Neural cell (in vitro differentiated cells): ENCODE data around the gene KLC1. TPM values are rescaled to one million over a fixed set of nuclear protein-coding genes. Genes with fewer than 3 reads are reported as not detected.

Experiments used
- H2AFZ ChIP-seq: fragments of 200-600, 300-800 bp; sonication (generic), shearing (Covaris generic); 2 replicates; pipeline ENCODE4 v1.6.0; 2014; ENCODE audit warnings: low read depth, mild to moderate bottlenecking, antibody characterized with exemption, low read length, moderate library complexity
- H3F3A ChIP-seq: fragments of 200-600 bp; shearing (Covaris generic); 2 replicates; pipeline ENCODE4 v1.6.1; 2016; ENCODE audit warnings: mild to moderate bottlenecking, moderate library complexity, mixed read lengths, antibody characterized with exemption, low read length; ENCODE audit not compliant: insufficient read depth, poor library complexity, severe bottlenecking
- H3K27ac ChIP-seq: fragments of 200-600, 300-800 bp; sonication (generic), shearing (Covaris generic); 2 replicates; pipeline ENCODE4 v1.5.1; 2014; ENCODE audit warnings: mild to moderate bottlenecking, low read length, moderate library complexity
- H3K27me3 ChIP-seq: fragments of 300-800, 200-600 bp; sonication (generic), shearing (Covaris generic); 2 replicates; pipeline ENCODE4 v1.6.0; 2014; ENCODE audit warnings: mild to moderate bottlenecking, low read depth, low read length, moderate library complexity; ENCODE audit not compliant: insufficient read depth
- H3K36me3 ChIP-seq: fragments of 300-800, 200-600 bp; sonication (generic), shearing (Covaris generic); 2 replicates; pipeline ENCODE4 v1.5.1; 2014; ENCODE audit warnings: mild to moderate bottlenecking, antibody characterized with exemption, low read length, moderate library complexity; ENCODE audit not compliant: insufficient read depth
- H3K4me2 ChIP-seq: fragments of 300-800, 200-600 bp; sonication (generic), shearing (Covaris generic); 2 replicates; pipeline ENCODE4 v1.6.0; 2014; ENCODE audit warnings: mild to moderate bottlenecking, low read length
- H3K4me3 ChIP-seq: fragments of 300-800, 200-600 bp; sonication (generic), shearing (Covaris generic); 2 replicates; pipeline ENCODE4 v1.5.1; 2014; ENCODE audit warnings: mild to moderate bottlenecking, low read length, moderate library complexity
- H3K79me2 ChIP-seq: fragments of 200-600 bp; shearing (Covaris generic); replicated peaks from 2 replicates; pipeline ENCODE4 v1.6.0; 2014; ENCODE audit warnings: mild to moderate bottlenecking, low read length, moderate library complexity; ENCODE audit not compliant: insufficient read depth
- H3K9ac ChIP-seq: fragments of 300-800, 200-600 bp; sonication (generic), shearing (Covaris generic); 2 replicates; pipeline ENCODE4 v1.6.1; 2016; ENCODE audit warnings: mild to moderate bottlenecking, low read length, mixed read lengths
- H3K9me2 ChIP-seq: fragments of 200-600 bp; shearing (Covaris generic); 2 replicates; pipeline ENCODE4 v1.6.1; 2016; ENCODE audit warnings: mild to moderate bottlenecking, low read length, mixed read lengths; ENCODE audit not compliant: insufficient read depth
- H3K9me3 ChIP-seq: fragments of 200-600, 300-800 bp; sonication (generic), shearing (Covaris generic); 2 replicates; pipeline ENCODE4 v1.6.1; 2016; ENCODE audit warnings: mild to moderate bottlenecking, mixed run types, low read length, moderate library complexity, mixed read lengths
- H4K20me1 ChIP-seq: fragments of 200-600 bp; shearing (Covaris generic); 2 replicates; pipeline ENCODE4 v1.6.1; 2016; ENCODE audit warnings: mild to moderate bottlenecking, mixed run types; ENCODE audit not compliant: insufficient read depth
- EP300 ChIP-seq: fragments of 450-650 bp; conservative IDR thresholded peaks from 2 replicates; pipeline ENCODE4 v1.6.1; 2014; ENCODE audit warnings: antibody characterized with exemption, mild to moderate bottlenecking, moderate library complexity; ENCODE audit not compliant: poor library complexity, severe bottlenecking
- EZH2 ChIP-seq: fragments of 200-600, 300-800 bp; shearing (Covaris generic), sonication (generic); IDR thresholded peaks from 2 replicates; pipeline ENCODE4 v1.6.1; 2014; ENCODE audit warnings: antibody characterized with exemption, low read length, borderline replicate concordance, mild to moderate bottlenecking; ENCODE audit not compliant: insufficient read depth, poor library complexity, severe bottlenecking
- MXI1 ChIP-seq: fragments of 450-650 bp; conservative IDR thresholded peaks from 2 replicates; pipeline ENCODE4 v1.6.1; 2014; ENCODE audit warnings: antibody characterized with exemption, mild to moderate bottlenecking; ENCODE audit not compliant: poor library complexity, severe bottlenecking
- POLR2AphosphoS5 ChIP-seq: IDR thresholded peaks from 2 replicates; pipeline ENCODE4 v1.6.1; 2012
- RAD21 ChIP-seq: fragments of 450-650 bp; conservative IDR thresholded peaks from 2 replicates; pipeline ENCODE4 v1.6.1; 2014; ENCODE audit warnings: antibody characterized with exemption, mild to moderate bottlenecking, moderate library complexity
- TAF1 ChIP-seq: IDR thresholded peaks from 2 replicates; pipeline ENCODE4 v1.6.1; 2012; ENCODE audit warnings: low read depth
- polyA plus RNA-seq: library from polyadenylated mRNA; depleted of rRNA; stranded (reverse); fragments of >200 nt; gene quantifications from 2 replicates; pipeline ENCODE4 v1.2.3, GENCODE V29; 2014
- TF ChIP-seq, protein P1 (sequence below): fragments of 450-650 bp; IDR thresholded peaks from 2 replicates; pipeline ENCODE4 v1.5.1; 2014; ENCODE audit warnings: antibody characterized with exemption, mild to moderate bottlenecking, moderate library complexity; ENCODE audit not compliant: poor library complexity, severe bottlenecking
- TF ChIP-seq, protein P2 (sequence below): IDR thresholded peaks from 2 replicates; pipeline ENCODE4 v1.6.1; 2012; ENCODE audit warnings: borderline replicate concordance

KLC1 gene
- polyA plus RNA-seq, 1 donor from 2014 or later: 1,272 TPM

DNA sequence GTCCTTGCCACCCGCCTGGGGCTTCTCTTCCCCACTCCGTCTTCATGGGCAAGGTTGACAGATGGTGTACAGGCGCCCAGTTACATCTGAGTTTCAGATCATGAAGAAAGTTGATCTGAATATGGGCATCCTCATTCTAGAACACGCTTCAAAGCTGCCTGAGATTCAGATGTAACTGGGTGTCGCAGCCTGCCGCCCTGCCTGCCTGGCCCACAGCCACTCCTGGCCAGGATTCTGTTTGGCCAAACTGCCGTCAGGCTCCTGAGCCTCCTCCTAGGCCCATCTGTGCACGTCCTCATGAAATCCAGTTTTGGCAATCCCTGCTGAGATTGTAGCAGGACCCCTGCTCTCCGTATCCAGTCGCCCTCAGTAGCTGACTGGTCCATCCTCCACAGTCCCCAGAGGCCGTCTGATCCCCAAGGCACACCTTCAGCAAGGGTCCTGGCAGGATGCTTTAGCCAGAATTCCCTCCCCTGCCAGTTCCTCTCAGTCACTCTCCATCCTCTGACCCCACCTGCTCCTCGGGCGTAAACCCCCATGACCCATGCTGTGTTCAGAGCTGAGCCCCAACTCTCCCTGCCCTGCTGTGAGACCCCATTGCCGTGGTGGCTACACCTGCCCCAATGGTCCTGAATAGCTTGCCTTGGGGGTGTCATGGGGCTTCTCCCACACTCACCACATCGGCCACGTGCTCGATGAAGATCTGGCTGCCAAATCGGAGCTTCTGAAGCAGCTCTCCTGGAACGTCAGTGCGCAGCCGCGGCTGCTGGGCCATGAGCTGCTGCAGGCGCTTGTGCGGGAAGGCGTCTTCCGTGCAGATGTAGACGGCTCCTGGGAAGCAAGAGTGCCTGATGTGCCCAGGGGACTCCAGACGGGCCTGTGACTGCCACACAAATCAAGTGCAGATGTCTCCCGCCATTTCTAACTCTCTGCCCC lies 73.8 kb downstream of the KLC1 start:
- Histone ChIP-seq H4K20me1 (no peaks in the 10 kb centered on the region), H3K36me3 (no peaks in the 10 kb centered on the region), H3F3A (no peaks in the 10 kb centered on the region)

DNA sequence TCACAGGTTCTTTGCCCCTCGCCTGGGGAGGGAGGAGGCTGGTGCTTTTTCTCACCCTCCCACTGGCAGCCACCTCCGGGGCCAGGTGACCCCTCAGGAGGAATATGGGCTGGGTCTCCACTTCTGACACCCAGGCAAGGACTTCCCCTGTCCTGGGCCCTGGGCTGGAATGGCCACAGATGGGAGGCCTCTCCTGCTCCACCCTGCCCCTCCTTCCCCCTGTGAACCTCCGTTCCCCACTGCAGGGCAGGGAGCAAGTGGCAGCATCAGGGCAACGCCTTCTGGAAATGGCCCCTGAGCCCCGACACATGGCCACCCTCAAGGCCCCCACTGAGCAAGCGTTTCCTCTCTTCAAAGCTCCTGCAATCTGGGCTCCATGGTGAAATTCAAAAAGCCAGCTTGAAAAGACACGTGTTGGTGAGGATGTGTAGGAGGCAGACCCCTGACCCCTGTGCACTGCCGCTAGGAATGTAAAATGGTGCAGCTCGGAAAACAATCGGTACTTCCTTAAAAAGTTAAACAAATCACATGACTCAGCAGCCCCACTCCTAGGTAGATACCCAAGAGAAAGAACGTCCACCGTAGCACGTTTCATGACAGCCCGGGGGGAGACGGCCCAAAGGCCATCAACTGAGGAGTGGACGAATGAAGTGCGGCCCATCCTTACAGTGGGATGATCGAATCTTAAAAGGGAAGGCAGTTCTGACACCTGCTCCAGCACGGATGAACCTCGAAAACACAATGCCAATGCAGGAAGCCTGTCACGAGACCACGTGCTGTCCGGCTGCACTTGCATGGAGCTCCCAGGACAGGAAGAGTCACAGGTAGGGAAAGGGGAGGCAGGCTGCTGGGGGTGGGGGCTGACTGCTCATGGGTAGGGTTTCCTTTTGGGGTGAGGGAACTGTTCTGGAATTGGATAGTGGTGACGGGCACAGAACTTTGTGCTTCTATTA lies 74.7 kb downstream of the KLC1 start:
- no peak for TF ChIP-seq MXI1
- TF ChIP-seq EZH2: no peak
- TF ChIP-seq, protein P1, sequence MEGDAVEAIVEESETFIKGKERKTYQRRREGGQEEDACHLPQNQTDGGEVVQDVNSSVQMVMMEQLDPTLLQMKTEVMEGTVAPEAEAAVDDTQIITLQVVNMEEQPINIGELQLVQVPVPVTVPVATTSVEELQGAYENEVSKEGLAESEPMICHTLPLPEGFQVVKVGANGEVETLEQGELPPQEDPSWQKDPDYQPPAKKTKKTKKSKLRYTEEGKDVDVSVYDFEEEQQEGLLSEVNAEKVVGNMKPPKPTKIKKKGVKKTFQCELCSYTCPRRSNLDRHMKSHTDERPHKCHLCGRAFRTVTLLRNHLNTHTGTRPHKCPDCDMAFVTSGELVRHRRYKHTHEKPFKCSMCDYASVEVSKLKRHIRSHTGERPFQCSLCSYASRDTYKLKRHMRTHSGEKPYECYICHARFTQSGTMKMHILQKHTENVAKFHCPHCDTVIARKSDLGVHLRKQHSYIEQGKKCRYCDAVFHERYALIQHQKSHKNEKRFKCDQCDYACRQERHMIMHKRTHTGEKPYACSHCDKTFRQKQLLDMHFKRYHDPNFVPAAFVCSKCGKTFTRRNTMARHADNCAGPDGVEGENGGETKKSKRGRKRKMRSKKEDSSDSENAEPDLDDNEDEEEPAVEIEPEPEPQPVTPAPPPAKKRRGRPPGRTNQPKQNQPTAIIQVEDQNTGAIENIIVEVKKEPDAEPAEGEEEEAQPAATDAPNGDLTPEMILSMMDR: no peak
- TF ChIP-seq EP300: no peak
- TF ChIP-seq POLR2AphosphoS5: no peak
- TF ChIP-seq RAD21: no peak
- H4K20me1 ChIP-seq: no peaks in the 10 kb centered on the region
- H3K27ac ChIP-seq: no peak overlapping the region
- H3K4me3 ChIP-seq: no peak overlapping the region
- H3F3A ChIP-seq: no peaks in the 10 kb centered on the region
- H2AFZ ChIP-seq: no peak overlapping the region
- no peaks in the 10 kb centered on the region for H3K9me3 ChIP-seq
- no peaks in the 10 kb centered on the region for H3K36me3 ChIP-seq
- H3K4me2 ChIP-seq: no peak overlapping the region
- no peak overlapping the region for H3K9ac ChIP-seq
- no peaks in the 10 kb centered on the region for H3K79me2 ChIP-seq
- no peaks in the 10 kb centered on the region for H3K27me3 ChIP-seq
- no peaks in the 10 kb centered on the region for H3K9me2 ChIP-seq

More for the DNA sequence above, 73.8 kb downstream of the KLC1 start:
- Histone ChIP-seq H3K27ac (no peak overlapping the region), H3K4me3 (no peak overlapping the region), H3K4me2 (no peak overlapping the region), H3K9me3 (no peaks in the 10 kb centered on the region), H3K27me3 (no peaks in the 10 kb centered on the region), H3K9me2 (no peaks in the 10 kb centered on the region), H3K9ac (no peak overlapping the region), H3K79me2 (no peaks in the 10 kb centered on the region), H2AFZ (no peak overlapping the region)
- TF ChIP-seq, protein P2, sequence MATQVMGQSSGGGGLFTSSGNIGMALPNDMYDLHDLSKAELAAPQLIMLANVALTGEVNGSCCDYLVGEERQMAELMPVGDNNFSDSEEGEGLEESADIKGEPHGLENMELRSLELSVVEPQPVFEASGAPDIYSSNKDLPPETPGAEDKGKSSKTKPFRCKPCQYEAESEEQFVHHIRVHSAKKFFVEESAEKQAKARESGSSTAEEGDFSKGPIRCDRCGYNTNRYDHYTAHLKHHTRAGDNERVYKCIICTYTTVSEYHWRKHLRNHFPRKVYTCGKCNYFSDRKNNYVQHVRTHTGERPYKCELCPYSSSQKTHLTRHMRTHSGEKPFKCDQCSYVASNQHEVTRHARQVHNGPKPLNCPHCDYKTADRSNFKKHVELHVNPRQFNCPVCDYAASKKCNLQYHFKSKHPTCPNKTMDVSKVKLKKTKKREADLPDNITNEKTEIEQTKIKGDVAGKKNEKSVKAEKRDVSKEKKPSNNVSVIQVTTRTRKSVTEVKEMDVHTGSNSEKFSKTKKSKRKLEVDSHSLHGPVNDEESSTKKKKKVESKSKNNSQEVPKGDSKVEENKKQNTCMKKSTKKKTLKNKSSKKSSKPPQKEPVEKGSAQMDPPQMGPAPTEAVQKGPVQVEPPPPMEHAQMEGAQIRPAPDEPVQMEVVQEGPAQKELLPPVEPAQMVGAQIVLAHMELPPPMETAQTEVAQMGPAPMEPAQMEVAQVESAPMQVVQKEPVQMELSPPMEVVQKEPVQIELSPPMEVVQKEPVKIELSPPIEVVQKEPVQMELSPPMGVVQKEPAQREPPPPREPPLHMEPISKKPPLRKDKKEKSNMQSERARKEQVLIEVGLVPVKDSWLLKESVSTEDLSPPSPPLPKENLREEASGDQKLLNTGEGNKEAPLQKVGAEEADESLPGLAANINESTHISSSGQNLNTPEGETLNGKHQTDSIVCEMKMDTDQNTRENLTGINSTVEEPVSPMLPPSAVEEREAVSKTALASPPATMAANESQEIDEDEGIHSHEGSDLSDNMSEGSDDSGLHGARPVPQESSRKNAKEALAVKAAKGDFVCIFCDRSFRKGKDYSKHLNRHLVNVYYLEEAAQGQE: no peak
- TF ChIP-seq, protein P1: no peak
- no peak for TF ChIP-seq EP300
- no peak for TF ChIP-seq RAD21
- no peak for TF ChIP-seq POLR2AphosphoS5
- no peak for TF ChIP-seq TAF1
